CD4-positive, alpha-beta memory T cell (primary cell): Measurements from ENCODE around the gene OR10D3. TPM values are rescaled to one million over a fixed set of nuclear protein-coding genes. Genes with fewer than 3 reads are reported as not detected.
A peak's percentile ranks its signal among the peaks of the same experiment; 100 is the strongest.

Experiments
- CTCF ChIA-PET: fragments of 350-600 bp; sonication (Branson Sonifier 250); formaldehyde crosslinking; loops from one replicate; lab custom pipeline; 2021; ENCODE audit warnings: inconsistent platforms; ENCODE audit not compliant: partially characterized antibody; lab: Charles Lee
- POLR2A ChIA-PET: fragments of 350-600 bp; sonication (Branson Sonifier 250); formaldehyde crosslinking; loops from one replicate; lab custom pipeline; 2021; ENCODE audit not compliant: partially characterized antibody; lab: Charles Lee
- DNase-seq, 5 donors: peaks; one replicate each; pipeline versions ENCODE4 v3.0.0 to v3.0.0-alpha.2; 2020 to 2022; ENCODE audit warnings: mixed read lengths in 1 of 5
- H3K27ac ChIP-seq: one replicate; pipeline ENCODE4 v1.7.0; 2013; ENCODE audit warnings: low read depth, low read length
- H3K27me3 ChIP-seq: 2 replicates; pipeline ENCODE4 v1.7.0; 2013; ENCODE audit warnings: mild to moderate bottlenecking, low read length, moderate library complexity; ENCODE audit not compliant: insufficient read depth
- H3K36me3 ChIP-seq: 2 replicates; pipeline ENCODE4 v1.7.0; 2013; ENCODE audit warnings: mild to moderate bottlenecking, low read length, moderate library complexity; ENCODE audit not compliant: insufficient read depth
- H3K4me1 ChIP-seq: 2 replicates; pipeline ENCODE4 v1.7.0; 2013; ENCODE audit warnings: mild to moderate bottlenecking, low read length, moderate library complexity; ENCODE audit not compliant: insufficient read depth
- H3K4me3 ChIP-seq, 2 donors: one replicate each; pipeline ENCODE4 v1.7.0; 2013; ENCODE audit warnings: low read length in 2 of 2, mild to moderate bottlenecking in 1 of 2
- H3K9me3 ChIP-seq, 2 donors: one replicate each; pipeline ENCODE4 v1.7.0; 2013; ENCODE audit warnings: low read length in 2 of 2, control low read depth in 1 of 2; ENCODE audit not compliant: control insufficient read depth in 1 of 2
- H3K27ac Mint-ChIP-seq, 7 donors: one replicate each; pipeline ENCODE4 v1.8.0; 2020 to 2021; ENCODE audit warnings: mixed read lengths in 7 of 7, mild to moderate bottlenecking in 6 of 7, inconsistent platforms in 3 of 7, moderate library complexity in 3 of 7
- H3K27me3 Mint-ChIP-seq, 2 donors: one replicate each; pipeline ENCODE4 v1.8.0; 2020 to 2021; ENCODE audit warnings: mixed read lengths in 2 of 2
- H3K36me3 Mint-ChIP-seq, 2 donors: one replicate each; pipeline ENCODE4 v1.8.0; 2020 to 2021; ENCODE audit warnings: mixed read lengths in 2 of 2, inconsistent platforms in 1 of 2, mild to moderate bottlenecking in 1 of 2
- H3K4me1 Mint-ChIP-seq, 4 donors: one replicate each; pipeline ENCODE4 v1.8.0; 2020 to 2021; ENCODE audit warnings: mixed read lengths in 4 of 4, mild to moderate bottlenecking in 1 of 4
- H3K4me3 Mint-ChIP-seq, 8 donors: one replicate each; pipeline ENCODE4 v1.8.0; 2020 to 2021; ENCODE audit warnings: mixed read lengths in 8 of 8, mild to moderate bottlenecking in 7 of 8, moderate library complexity in 6 of 8, inconsistent platforms in 3 of 8
- H3K9me3 Mint-ChIP-seq, 8 donors: one replicate each; pipeline ENCODE4 v1.8.0; 2020 to 2021; ENCODE audit warnings: mixed read lengths in 8 of 8, mild to moderate bottlenecking in 5 of 8, inconsistent platforms in 3 of 8, moderate library complexity in 1 of 8
- intact Hi-C: fragments of 100-400 bp; cut with micrococcal nuclease; formaldehyde crosslinking; loops from one replicate; pipeline ENCODE4 v1.15.1; 2023
- polyA plus RNA-seq, 2 donors: library from polyadenylated mRNA; unstranded; fragments of 300-500 nt; fragmentation: Illumina TruSeq; gene quantifications; one replicate each; pipeline ENCODE4 v1.2.3, GENCODE V29; 2021
- total RNA-seq, 2 experiments: library from RNA; stranded (reverse); gene quantifications; one replicate each; pipeline ENCODE4 v1.2.3, GENCODE V29; 2021

OR10D3 gene
- total and polyA plus RNA-seq, 4 experiments from 2014 or later: not detected

- DNase-seq: peak in 4 of 5 donors; percentile 13 to 28 (median 24)
- H3K9me3 Mint-ChIP-seq: no peaks in the 10 kb centered on the region
- Histone ChIP-seq H3K27ac (no peak overlapping the region), H3K4me1 (no peaks in the 10 kb centered on the region), H3K36me3 (no peaks in the 10 kb centered on the region), H3K4me3 (no peak overlapping the region), H3K27me3 (no peaks in the 10 kb centered on the region), H3K9me3 (no peaks in the 10 kb centered on the region)
- H3K36me3 Mint-ChIP-seq: no peaks in the 10 kb centered on the region
- no peak overlapping the region for H3K27ac Mint-ChIP-seq
- ChIA-PET CTCF (interaction anchor here (1.0 to 3.8 kb wide), 4 partner anchors 119 to 126 kb away, joined by 4 to 32 read pairs (median 14); no protein-coding TSS in a partner anchor), POLR2A (no interaction called here)
- intact Hi-C loops: no loop called here
- H3K4me1 Mint-ChIP-seq: peaks cover 0 to 1% (median 0%) of the 10 kb centered on the region in 4 donors
- peaks cover 4 to 8% of the 10 kb centered on the region in 2 donors for H3K27me3 Mint-ChIP-seq
- no peak overlapping the region for H3K4me3 Mint-ChIP-seq
Measured at GRCh38 chr11:124195189-124195734, 12.1 kb downstream of the OR10D3 start.

GRCh38 chr11:124197999-124198398 is 14.9 kb downstream of the OR10D3 start:
- Mint-ChIP-seq H3K4me3 (no peak overlapping the region), H3K4me1 (peaks cover 0 to 1% (median 0%) of the 10 kb centered on the region in 4 donors), H3K36me3 (no peaks in the 10 kb centered on the region), H3K27me3 (peaks cover 2 to 8% of the 10 kb centered on the region in 2 donors), H3K27ac (no peak overlapping the region), H3K9me3 (no peaks in the 10 kb centered on the region)
- no peaks in the 10 kb centered on the region for H3K9me3 ChIP-seq
- no peak overlapping the region for H3K27ac ChIP-seq
- H3K27me3 ChIP-seq: no peaks in the 10 kb centered on the region
- no peak for DNase-seq
- ChIA-PET CTCF (interaction anchor here (2.0 to 2.2 kb wide), 2 partner anchors 126 to 129 kb away, joined by 6 to 8 read pairs; no protein-coding TSS in a partner anchor), POLR2A (no interaction called here)
- intact Hi-C loops: no loop called here
- H3K4me3 ChIP-seq: no peak overlapping the region
- H3K36me3 ChIP-seq: no peaks in the 10 kb centered on the region
- no peaks in the 10 kb centered on the region for H3K4me1 ChIP-seq

- no peak overlapping the region for H3K27ac ChIP-seq
- H3K4me1 Mint-ChIP-seq: peaks cover 0 to 1% (median 0%) of the 10 kb centered on the region in 4 donors
- CTCF ChIA-PET: interaction anchor here (0.6 to 2.2 kb wide), 3 partner anchors 127 to 349 kb away, joined by 3 to 8 read pairs (median 6); no protein-coding TSS in a partner anchor
- no peak overlapping the region for H3K27ac Mint-ChIP-seq
- no peak for DNase-seq
- POLR2A ChIA-PET: no interaction called here
- no peak overlapping the region for H3K4me3 ChIP-seq
- H3K4me1 ChIP-seq: no peaks in the 10 kb centered on the region
- no peaks in the 10 kb centered on the region for H3K9me3 ChIP-seq
- H3K9me3 Mint-ChIP-seq: no peaks in the 10 kb centered on the region
- H3K27me3 Mint-ChIP-seq: peaks cover 2 to 5% of the 10 kb centered on the region in 2 donors
- no peaks in the 10 kb centered on the region for H3K27me3 ChIP-seq
- H3K4me3 Mint-ChIP-seq: no peak overlapping the region
- intact Hi-C loops: no loop called here
- H3K36me3 ChIP-seq: no peaks in the 10 kb centered on the region
- H3K36me3 Mint-ChIP-seq: no peaks in the 10 kb centered on the region
Measured at GRCh38 chr11:124198897-124199296, 15.8 kb downstream of the OR10D3 start.

- ChIA-PET CTCF (interaction anchor here (2.0 kb wide), 1 partner anchor 128 kb away, joined by 8 read pairs; no protein-coding TSS in a partner anchor), POLR2A (no interaction called here)
- intact Hi-C loops: no loop called here
- no peaks in the 10 kb centered on the region for H3K36me3 ChIP-seq
- Mint-ChIP-seq H3K27me3 (peaks cover 2 to 5% of the 10 kb centered on the region in 2 donors), H3K36me3 (no peaks in the 10 kb centered on the region), H3K4me3 (no peak overlapping the region), H3K9me3 (no peaks in the 10 kb centered on the region), H3K4me1 (peaks cover 0 to 1% (median 0%) of the 10 kb centered on the region in 4 donors), H3K27ac (no peak overlapping the region)
- H3K9me3 ChIP-seq: no peaks in the 10 kb centered on the region
- H3K27me3 ChIP-seq: no peaks in the 10 kb centered on the region
- no peak for DNase-seq
- no peak overlapping the region for H3K4me3 ChIP-seq
- no peak overlapping the region for H3K27ac ChIP-seq
- no peaks in the 10 kb centered on the region for H3K4me1 ChIP-seq
Measured at GRCh38 chr11:124199702-124200101, 16.6 kb downstream of the OR10D3 start.

- no peaks in the 10 kb centered on the region for H3K9me3 Mint-ChIP-seq
- no peaks in the 10 kb centered on the region for H3K27me3 ChIP-seq
- no peak overlapping the region for H3K4me3 Mint-ChIP-seq
- no peak overlapping the region for H3K4me3 ChIP-seq
- H3K4me1 Mint-ChIP-seq: no peaks in the 10 kb centered on the region
- H3K36me3 ChIP-seq: no peaks in the 10 kb centered on the region
- H3K27me3 Mint-ChIP-seq: peaks cover 2 to 5% of the 10 kb centered on the region in 2 donors
- H3K4me1 ChIP-seq: no peaks in the 10 kb centered on the region
- DNase-seq: no peak
- POLR2A ChIA-PET: no interaction called here
- no peak overlapping the region for H3K27ac Mint-ChIP-seq
- H3K9me3 ChIP-seq: no peaks in the 10 kb centered on the region
- CTCF ChIA-PET: interaction anchor here (1.2 kb wide), 1 partner anchor 132 kb away, joined by 3 read pairs; no protein-coding TSS in a partner anchor
- intact Hi-C loops: no loop called here
- H3K27ac ChIP-seq: no peak overlapping the region
- H3K36me3 Mint-ChIP-seq: no peaks in the 10 kb centered on the region
Measured at GRCh38 chr11:124200671-124201070, 17.5 kb downstream of the OR10D3 start.

- ChIA-PET POLR2A (no interaction called here), CTCF (no interaction called here)
- Histone ChIP-seq H3K36me3 (no peaks in the 10 kb centered on the region), H3K4me1 (no peaks in the 10 kb centered on the region), H3K27ac (no peak overlapping the region), H3K4me3 (no peak overlapping the region), H3K27me3 (no peaks in the 10 kb centered on the region), H3K9me3 (no peaks in the 10 kb centered on the region)
- H3K27me3 Mint-ChIP-seq: peaks cover 2 to 7% of the 10 kb centered on the region in 2 donors
- intact Hi-C loops: no loop called here
- DNase-seq: no peak
- no peaks in the 10 kb centered on the region for H3K9me3 Mint-ChIP-seq
- no peaks in the 10 kb centered on the region for H3K4me1 Mint-ChIP-seq
- no peaks in the 10 kb centered on the region for H3K36me3 Mint-ChIP-seq
- H3K27ac Mint-ChIP-seq: no peak overlapping the region
- H3K4me3 Mint-ChIP-seq: no peak overlapping the region
Measured at GRCh38 chr11:124202951-124203350, 19.8 kb downstream of the OR10D3 start.

GRCh38 chr11:124204008-124204407 is 20.9 kb downstream of the OR10D3 start:
- ChIA-PET CTCF (no interaction called here), POLR2A (no interaction called here)
- no peak overlapping the region for H3K4me3 Mint-ChIP-seq
- H3K36me3 ChIP-seq: no peaks in the 10 kb centered on the region
- no peak overlapping the region for H3K27ac ChIP-seq
- H3K27me3 Mint-ChIP-seq: peaks cover 0 to 7% of the 10 kb centered on the region in 2 donors
- H3K27ac Mint-ChIP-seq: no peak overlapping the region
- H3K36me3 Mint-ChIP-seq: no peaks in the 10 kb centered on the region
- H3K4me1 ChIP-seq: no peaks in the 10 kb centered on the region
- no peaks in the 10 kb centered on the region for H3K9me3 Mint-ChIP-seq
- H3K4me1 Mint-ChIP-seq: no peaks in the 10 kb centered on the region
- no peaks in the 10 kb centered on the region for H3K27me3 ChIP-seq
- intact Hi-C loops: no loop called here
- no peaks in the 10 kb centered on the region for H3K9me3 ChIP-seq
- no peak overlapping the region for H3K4me3 ChIP-seq
- DNase-seq: no peak
